Progenitor cell of endocrine pancreas (in vitro differentiated cells): ENCODE data around the gene TRIM36. TPM values are rescaled to one million over a fixed set of nuclear protein-coding genes. Genes with fewer than 3 reads are reported as not detected.

ENCODE experiments used
- DNase-seq: peaks from one replicate; pipeline ENCODE4 v3.0.0; 2021; ENCODE audit warnings: low spot score; ENCODE audit not compliant: unreplicated experiment
- H3K27ac Mint-ChIP-seq: 2 replicates; pipeline ENCODE4 v1.8.0; 2021; ENCODE audit warnings: mild to moderate bottlenecking, moderate library complexity, mixed read lengths
- H3K27me3 Mint-ChIP-seq: 2 replicates; pipeline ENCODE4 v1.8.0; 2021; ENCODE audit warnings: mixed read lengths
- H3K36me3 Mint-ChIP-seq: 2 replicates; pipeline ENCODE4 v1.8.0; 2022; ENCODE audit warnings: mixed read lengths; ENCODE audit not compliant: insufficient read depth
- H3K4me1 Mint-ChIP-seq: 2 replicates; pipeline ENCODE4 v1.8.0; 2021; ENCODE audit warnings: low read depth, mixed read lengths
- H3K4me3 Mint-ChIP-seq: 2 replicates; pipeline ENCODE4 v1.8.0; 2021; ENCODE audit warnings: low read depth, mild to moderate bottlenecking, moderate library complexity, mixed read lengths
- H3K9me3 Mint-ChIP-seq: 2 replicates; pipeline ENCODE4 v1.8.0; 2021; ENCODE audit warnings: low read depth, mixed read lengths
- total RNA-seq: library from RNA; stranded (reverse); gene quantifications from 2 replicates; pipeline ENCODE4 v1.2.1, GENCODE V29; 2021
- TF ChIP-seq, protein P1 (sequence below): fragments of 200-600 bp; sonication (generic); IDR thresholded peaks from one replicate; pipeline ENCODE4 v1.5.0; 2021; ENCODE audit warnings: antibody characterized with exemption, mild to moderate bottlenecking; ENCODE audit not compliant: unreplicated experiment

TRIM36 gene
- total RNA-seq, 1 donor from 2014 or later, result 9.4 TPM

DNA sequence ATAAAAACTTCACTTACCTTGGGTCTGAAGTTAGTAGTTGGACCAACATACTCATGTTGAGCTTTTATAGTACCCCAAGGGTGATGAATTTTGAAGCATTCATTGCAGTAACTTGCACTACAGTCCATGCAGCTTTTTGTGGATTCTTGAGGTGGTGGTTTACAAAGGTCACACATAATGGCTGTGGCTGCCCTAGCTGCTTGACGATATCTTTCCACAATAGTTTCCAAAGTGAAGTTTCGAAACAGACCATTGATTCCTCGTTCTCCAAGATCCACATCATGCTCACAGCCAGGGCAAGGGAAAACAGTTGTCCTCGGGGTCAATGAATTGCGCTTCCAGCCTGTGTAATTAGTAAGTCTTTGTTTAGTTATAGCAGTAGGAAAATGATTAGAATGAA lies 22.7 kb downstream of the TRIM36 start:
- H3K4me1 Mint-ChIP-seq, result no peaks in the 10 kb centered on the region
- H3K9me3 Mint-ChIP-seq, result peaks cover 3% of the 10 kb centered on the region
- no peak overlapping the region for H3K27ac Mint-ChIP-seq
- no peak for DNase-seq
- no peaks in the 10 kb centered on the region for H3K36me3 Mint-ChIP-seq
- TF ChIP-seq, protein P1, sequence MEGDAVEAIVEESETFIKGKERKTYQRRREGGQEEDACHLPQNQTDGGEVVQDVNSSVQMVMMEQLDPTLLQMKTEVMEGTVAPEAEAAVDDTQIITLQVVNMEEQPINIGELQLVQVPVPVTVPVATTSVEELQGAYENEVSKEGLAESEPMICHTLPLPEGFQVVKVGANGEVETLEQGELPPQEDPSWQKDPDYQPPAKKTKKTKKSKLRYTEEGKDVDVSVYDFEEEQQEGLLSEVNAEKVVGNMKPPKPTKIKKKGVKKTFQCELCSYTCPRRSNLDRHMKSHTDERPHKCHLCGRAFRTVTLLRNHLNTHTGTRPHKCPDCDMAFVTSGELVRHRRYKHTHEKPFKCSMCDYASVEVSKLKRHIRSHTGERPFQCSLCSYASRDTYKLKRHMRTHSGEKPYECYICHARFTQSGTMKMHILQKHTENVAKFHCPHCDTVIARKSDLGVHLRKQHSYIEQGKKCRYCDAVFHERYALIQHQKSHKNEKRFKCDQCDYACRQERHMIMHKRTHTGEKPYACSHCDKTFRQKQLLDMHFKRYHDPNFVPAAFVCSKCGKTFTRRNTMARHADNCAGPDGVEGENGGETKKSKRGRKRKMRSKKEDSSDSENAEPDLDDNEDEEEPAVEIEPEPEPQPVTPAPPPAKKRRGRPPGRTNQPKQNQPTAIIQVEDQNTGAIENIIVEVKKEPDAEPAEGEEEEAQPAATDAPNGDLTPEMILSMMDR, result no peak
- H3K27me3 Mint-ChIP-seq, result no peaks in the 10 kb centered on the region
- no peak overlapping the region for H3K4me3 Mint-ChIP-seq

DNA sequence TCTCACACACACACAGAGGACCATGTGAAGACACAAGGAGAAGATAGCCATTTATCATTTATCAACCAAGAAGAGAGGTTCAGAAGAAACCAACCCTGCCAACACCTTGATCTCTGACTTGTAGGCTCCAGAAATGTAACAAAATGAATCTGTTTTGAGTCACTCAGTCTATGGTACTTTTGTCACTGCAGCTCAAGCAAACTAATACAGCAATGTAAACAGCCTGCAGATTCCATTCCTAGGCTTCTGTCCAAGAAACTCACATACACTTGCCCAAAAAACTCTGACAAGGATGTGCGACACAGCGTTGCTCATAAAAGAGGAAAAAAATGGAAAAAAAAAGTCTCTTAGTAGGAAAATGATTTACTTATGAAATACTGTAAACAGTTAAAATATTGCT lies 33.4 kb downstream of the TRIM36 start:
- no peak overlapping the region for H3K4me3 Mint-ChIP-seq
- peaks cover 3% of the 10 kb centered on the region for H3K36me3 Mint-ChIP-seq
- no peak for DNase-seq
- H3K9me3 Mint-ChIP-seq, result no peaks in the 10 kb centered on the region
- H3K27ac Mint-ChIP-seq, result no peak overlapping the region
- H3K27me3 Mint-ChIP-seq, result no peaks in the 10 kb centered on the region
- H3K4me1 Mint-ChIP-seq, result no peaks in the 10 kb centered on the region
- TF ChIP-seq, protein P1, result no peak

DNA sequence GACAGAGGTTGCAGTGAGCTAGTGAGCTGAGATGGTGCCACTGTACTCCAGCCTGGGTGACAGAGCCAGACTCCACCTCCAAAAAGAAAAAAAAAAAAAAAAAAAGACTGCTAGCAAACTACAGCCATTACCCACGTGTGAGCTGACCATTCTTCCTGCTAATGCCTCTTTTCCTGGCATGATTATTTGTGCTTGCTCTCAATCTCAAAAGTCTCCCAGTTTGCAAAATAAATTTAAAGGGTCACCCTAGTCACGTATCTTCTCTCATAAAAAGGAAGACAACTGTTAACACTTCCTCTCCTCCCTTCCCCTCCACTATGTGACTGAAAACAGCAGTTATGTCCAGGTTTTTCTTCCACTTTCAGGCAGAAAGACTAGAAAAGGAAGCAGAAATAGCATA lies 37.2 kb downstream of the TRIM36 start:
- no peak overlapping the region for H3K27ac Mint-ChIP-seq
- DNase-seq, result no peak
- no peaks in the 10 kb centered on the region for H3K27me3 Mint-ChIP-seq
- peaks cover 3% of the 10 kb centered on the region for H3K36me3 Mint-ChIP-seq
- H3K9me3 Mint-ChIP-seq, result no peaks in the 10 kb centered on the region
- TF ChIP-seq, protein P1, result no peak
- H3K4me1 Mint-ChIP-seq, result no peaks in the 10 kb centered on the region
- H3K4me3 Mint-ChIP-seq, result no peak overlapping the region

DNA sequence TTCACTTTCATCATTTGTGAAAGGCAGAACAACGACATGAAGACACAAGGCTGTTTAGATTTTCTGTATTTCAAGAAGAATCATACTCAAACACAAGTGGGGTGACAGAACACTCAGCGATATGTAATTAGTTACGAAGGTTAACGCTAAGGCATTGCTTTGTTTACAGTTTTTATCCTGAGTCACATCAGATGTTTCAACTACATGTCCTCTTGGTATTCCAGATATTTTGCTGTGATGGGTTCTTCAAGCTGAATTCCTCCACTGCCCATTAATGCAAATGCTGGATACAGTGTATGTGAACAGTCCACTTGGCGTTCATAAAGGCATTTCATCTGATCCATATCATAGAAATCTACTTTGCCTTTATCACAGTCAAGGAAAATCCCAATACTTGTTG lies 43.4 kb downstream of the TRIM36 start:
- Mint-ChIP-seq H3K9me3 (no peaks in the 10 kb centered on the region), H3K4me1 (no peaks in the 10 kb centered on the region), H3K27me3 (no peaks in the 10 kb centered on the region), H3K27ac (no peak overlapping the region), H3K36me3 (no peaks in the 10 kb centered on the region), H3K4me3 (no peak overlapping the region)
- DNase-seq, result no peak
- TF ChIP-seq, protein P1, result no peak

DNA sequence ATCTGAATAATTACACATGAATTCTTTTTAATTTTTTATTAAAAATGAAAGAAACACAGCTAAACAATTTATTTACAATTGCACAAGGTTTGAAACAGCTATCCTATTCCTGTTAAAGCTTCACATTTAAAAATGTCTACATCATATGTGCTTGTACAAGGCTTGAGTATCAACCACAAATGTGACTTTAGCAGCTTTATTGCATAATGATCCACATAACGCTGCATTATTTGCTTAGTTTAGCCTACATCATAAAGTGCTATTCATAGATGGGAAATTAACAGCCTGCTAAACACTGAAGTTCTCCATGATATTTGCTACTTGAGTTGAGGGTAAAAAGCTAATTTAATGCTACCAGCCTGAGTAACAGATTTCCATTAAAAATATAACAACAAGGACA lies 45.0 kb downstream of the TRIM36 start:
- H3K36me3 Mint-ChIP-seq, result no peaks in the 10 kb centered on the region
- TF ChIP-seq, protein P1, result no peak
- H3K27me3 Mint-ChIP-seq, result no peaks in the 10 kb centered on the region
- no peaks in the 10 kb centered on the region for H3K9me3 Mint-ChIP-seq
- H3K27ac Mint-ChIP-seq, result no peak overlapping the region
- DNase-seq, result no peak
- H3K4me3 Mint-ChIP-seq, result no peak overlapping the region
- no peaks in the 10 kb centered on the region for H3K4me1 Mint-ChIP-seq

DNA sequence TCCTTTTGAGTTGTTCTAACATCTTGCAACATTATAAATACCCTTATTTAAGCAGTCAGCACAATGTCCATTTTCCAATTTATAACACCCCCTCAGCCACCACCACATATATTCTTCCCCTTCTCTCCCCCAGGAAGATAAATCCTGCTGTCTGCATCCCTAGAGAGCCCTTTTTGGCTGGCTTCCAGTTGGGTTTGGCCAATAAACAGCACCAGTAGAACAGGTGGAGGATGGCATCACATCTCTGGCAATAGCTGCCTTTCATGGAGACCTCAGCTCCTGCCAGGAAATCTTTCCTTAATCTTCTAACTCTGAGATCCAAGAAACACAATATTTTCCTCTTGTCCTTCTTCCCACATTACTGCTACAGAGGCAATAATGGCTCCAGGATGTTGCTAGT lies 53.7 kb downstream of the TRIM36 start:
- H3K27me3 Mint-ChIP-seq, result no peaks in the 10 kb centered on the region
- H3K4me1 Mint-ChIP-seq, result peaks cover 1% of the 10 kb centered on the region
- no peak overlapping the region for H3K27ac Mint-ChIP-seq
- TF ChIP-seq, protein P1, result no peak
- DNase-seq, result no peak
- H3K9me3 Mint-ChIP-seq, result peaks cover 13% of the 10 kb centered on the region
- H3K36me3 Mint-ChIP-seq, result no peaks in the 10 kb centered on the region
- no peak overlapping the region for H3K4me3 Mint-ChIP-seq
